ENCODE data around the gene NFIL3.

NFIL3 gene

DNA sequence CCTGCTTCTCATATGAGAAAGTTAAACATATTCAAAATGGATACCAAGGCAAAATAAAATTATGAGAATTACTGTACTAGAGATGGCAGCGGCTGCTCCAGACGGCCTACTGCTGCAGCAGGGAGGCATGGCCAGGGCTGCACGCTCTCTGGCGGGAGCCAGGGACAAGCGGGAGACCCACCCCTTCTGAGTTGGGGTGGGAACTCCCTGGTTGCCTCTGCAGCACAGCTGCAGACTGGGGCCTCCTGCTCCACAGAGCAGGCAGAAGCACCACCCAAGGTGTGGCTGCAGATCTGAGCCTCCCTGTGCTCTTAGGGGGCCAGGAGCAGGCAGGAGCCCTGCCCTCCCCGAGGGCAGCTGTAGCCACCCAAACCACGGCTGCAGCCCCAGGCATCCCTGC lies 59.6 kb downstream of the NFIL3 start:
- Histone ChIP-seq H3K4me1 (peaks cover 6% of the 10 kb centered on the region), H3K9me3 (ENCODE audit: control insufficient read depth, low read length) (no peaks in the 10 kb centered on the region), H3K4me2 (ENCODE audit: low read length) (no peak overlapping the region), H3K79me2 (peaks cover 6% of the 10 kb centered on the region), H2AFZ (no peak overlapping the region), H3K27me3 (ENCODE audit: control insufficient read depth, insufficient read depth, low read length) (no peaks in the 10 kb centered on the region), H3K27ac (no peak overlapping the region), H3K9ac (no peak overlapping the region), H3K36me3 (ENCODE audit: control insufficient read depth, insufficient read depth, low read length) (no peaks in the 10 kb centered on the region), H3K4me3 (ENCODE audit: low read depth, low read length) (no peak overlapping the region)
- TF ChIP-seq CTCF (IDR thresholded peaks at IDR 0.05), result no peak

GRCh38 chr9:91362051-91362611 lies 61.5 kb downstream of the NFIL3 start:
- peak overlapping the region; percentile 88 for H3K4me3 ChIP-seq (ENCODE audit: low read depth, low read length)
- TF ChIP-seq CTCF (IDR thresholded peaks at IDR 0.05), result no peak

DNA sequence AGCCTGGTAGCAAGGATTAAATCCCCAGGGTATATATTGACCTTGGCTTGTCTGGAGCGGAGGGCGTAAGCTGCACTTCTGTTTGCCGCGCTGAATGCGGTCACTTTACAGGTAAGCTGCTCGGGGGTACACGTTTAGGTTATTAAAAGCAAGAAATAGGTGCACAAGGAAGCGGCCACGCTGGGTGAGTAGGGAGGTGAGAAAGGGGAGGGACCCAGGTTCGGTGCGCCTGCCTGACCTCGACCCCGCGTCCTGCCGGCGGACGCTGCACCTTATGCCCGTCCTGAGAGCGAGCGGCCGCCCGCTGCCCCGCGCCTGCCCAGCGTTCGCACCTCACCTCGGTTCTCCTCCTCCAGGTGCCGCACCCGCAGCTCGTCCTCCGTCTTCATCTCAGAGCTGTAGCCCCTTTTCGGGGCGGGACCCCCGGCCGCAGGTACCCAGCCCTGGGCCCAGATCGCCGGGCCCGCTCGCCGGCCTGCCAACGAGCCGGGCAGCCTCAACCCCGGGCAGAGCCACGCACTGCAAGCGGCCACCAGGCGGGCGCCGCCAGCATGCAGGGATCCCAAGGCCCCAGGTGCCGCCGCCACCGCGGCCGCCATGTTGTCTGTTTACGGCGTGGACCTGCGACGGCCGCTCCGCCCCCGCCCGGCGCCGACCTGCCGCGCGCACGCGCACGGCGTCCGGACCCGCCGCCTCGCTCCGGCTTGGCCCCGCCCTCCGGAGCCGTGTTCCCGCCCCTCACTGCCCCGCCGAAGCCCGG lies 62.2 kb downstream of the NFIL3 start, which contains the start of gene AUH:
Gene AUH, minus strand, starts transcription at position 628 of the 760 bp plus-strand sequence. Its CDS starts 29 bp downstream, at position 599.
- Histone ChIP-seq H3K27me3 (ENCODE audit: control insufficient read depth, insufficient read depth, low read length) (no peaks in the 10 kb centered on the region), H3K36me3 (ENCODE audit: control insufficient read depth, insufficient read depth, low read length) (no peaks in the 10 kb centered on the region), H3K9me3 (ENCODE audit: control insufficient read depth, low read length) (no peaks in the 10 kb centered on the region), H3K4me2 (ENCODE audit: low read length) (peak within 1 kb of the TSS; percentile 88), H3K4me1 (peaks cover 6% of the 10 kb centered on the region), H3K27ac (peak within 1 kb of the TSS; percentile 81), H2AFZ (peak within 1 kb of the TSS; percentile 97), H3K79me2 (peaks cover 6% of the 10 kb centered on the region), H3K4me3 (ENCODE audit: low read depth, low read length) (peak within 1 kb of the TSS; percentile 88), H3K9ac (peak within 1 kb of the TSS; percentile 53)
- TF ChIP-seq CTCF (IDR thresholded peaks at IDR 0.05), result no peak

More at GRCh38 chr9:91362051-91362611, 61.5 kb downstream of the NFIL3 start:
- peak overlapping the region; percentile 86 for H2AFZ ChIP-seq
- peak overlapping the region; percentile 81 for H3K27ac ChIP-seq
- H3K79me2 ChIP-seq, result peaks cover 6% of the 10 kb centered on the region
- no peaks in the 10 kb centered on the region for H3K27me3 ChIP-seq (ENCODE audit: control insufficient read depth, insufficient read depth, low read length)
- no peaks in the 10 kb centered on the region for H3K9me3 ChIP-seq (ENCODE audit: control insufficient read depth, low read length)
- H3K4me1 ChIP-seq, result peaks cover 6% of the 10 kb centered on the region
- H3K36me3 ChIP-seq (ENCODE audit: control insufficient read depth, insufficient read depth, low read length), result no peaks in the 10 kb centered on the region
- peak overlapping the region; percentile 55 for H3K4me2 ChIP-seq (ENCODE audit: low read length)
- no peak overlapping the region for H3K9ac ChIP-seq

DNA sequence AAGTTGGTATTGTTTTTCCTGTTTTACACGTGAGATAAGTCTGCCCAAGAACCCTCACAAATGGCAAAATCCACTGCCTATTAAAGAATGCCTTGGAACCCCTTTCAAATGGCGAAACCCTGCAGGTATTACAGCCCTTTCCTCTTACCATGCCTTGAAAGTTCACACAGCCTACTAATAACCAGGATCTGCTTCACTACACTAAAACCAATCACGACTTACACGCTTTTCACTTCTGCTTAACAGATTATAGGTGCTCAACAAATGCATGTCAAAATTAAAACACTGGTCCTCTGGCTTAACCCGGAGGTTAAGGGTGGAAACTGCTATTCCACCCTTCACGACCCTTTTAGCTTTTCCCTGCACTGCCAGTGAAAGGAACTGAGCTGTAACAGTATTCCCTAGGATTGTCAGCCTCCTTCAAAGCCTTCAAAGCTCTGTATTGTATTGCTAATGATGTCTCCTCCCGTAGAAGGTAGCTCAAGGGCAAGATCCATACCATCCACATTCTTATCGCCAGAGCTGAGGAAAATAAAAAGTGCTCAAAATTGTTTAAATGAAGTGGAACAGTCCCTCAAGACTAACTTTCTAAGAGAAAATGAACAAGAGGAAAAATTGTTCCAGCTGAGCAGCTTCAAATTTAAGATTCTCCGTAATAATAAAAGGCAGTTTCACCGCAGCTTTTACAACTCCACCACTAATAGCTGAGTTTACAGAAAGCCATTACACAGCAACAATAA lies 62.9 kb downstream of the NFIL3 start:
- Histone ChIP-seq H3K4me1 (peaks cover 6% of the 10 kb centered on the region), H3K4me2 (ENCODE audit: low read length) (peak overlapping the region; percentile 88), H3K79me2 (peaks cover 6% of the 10 kb centered on the region), H3K27ac (peak overlapping the region; percentile 81), H3K4me3 (ENCODE audit: low read depth, low read length) (peak overlapping the region; percentile 88), H3K9me3 (ENCODE audit: control insufficient read depth, low read length) (no peaks in the 10 kb centered on the region), H3K9ac (peak overlapping the region; percentile 53), H3K36me3 (ENCODE audit: control insufficient read depth, insufficient read depth, low read length) (no peaks in the 10 kb centered on the region), H3K27me3 (ENCODE audit: control insufficient read depth, insufficient read depth, low read length) (no peaks in the 10 kb centered on the region), H2AFZ (peak overlapping the region; percentile 97)
- TF ChIP-seq CTCF (IDR thresholded peaks at IDR 0.05), result no peak
